Stimulated activated naive B cell treated with anti-CD40 and anti-IgM and Interleukin-4, amounts not matched to agents 10 μg/mL and 1 μg/mL and 100 μg/mL, for 72 hours (primary cell): ENCODE measurements around the gene GID8.

ENCODE experiments used
- ATAC-seq, 2 donors: fragments of 150-1000 bp; cut with Tn5 transposase; replicated peaks; 2 replicates each; pipeline ENCODE4 v1.10.0; 2021; ENCODE audit warnings: moderate library complexity in 1 of 2
- DNase-seq: peaks from one replicate; pipeline ENCODE4 v3.0.0; 2021
- H3K27ac Mint-ChIP-seq: one replicate; pipeline ENCODE4 v1.8.0; 2022; ENCODE audit warnings: mild to moderate bottlenecking, mixed read lengths
- H3K27me3 Mint-ChIP-seq, 2 donors: one replicate each; pipeline ENCODE4 v1.8.0; 2022; ENCODE audit warnings: mixed read lengths in 2 of 2
- H3K36me3 Mint-ChIP-seq, 2 donors: one replicate each; pipeline ENCODE4 v1.8.0; 2022; ENCODE audit warnings: mixed read lengths in 2 of 2, mild to moderate bottlenecking in 1 of 2
- H3K4me1 Mint-ChIP-seq, 2 donors: one replicate each; pipeline ENCODE4 v1.8.0; 2022; ENCODE audit warnings: mixed read lengths in 2 of 2, mild to moderate bottlenecking in 1 of 2
- H3K4me3 Mint-ChIP-seq, 2 donors: one replicate each; pipeline ENCODE4 v1.8.0; 2022; ENCODE audit warnings: mild to moderate bottlenecking in 2 of 2, mixed read lengths in 2 of 2, moderate library complexity in 1 of 2
- H3K9me3 Mint-ChIP-seq, 2 donors: one replicate each; pipeline ENCODE4 v1.8.0; 2022; ENCODE audit warnings: mixed read lengths in 2 of 2, mild to moderate bottlenecking in 1 of 2

The GID8 gene

GRCh38 chr20:62933966-62934365 lies 4.0 kb upstream of the GID8 start:
- DNase-seq (no peak), ATAC-seq (no peak)
- Mint-ChIP-seq H3K4me1 (peaks cover 20 to 34% of the 10 kb centered on the region in 2 donors), H3K36me3 (peaks cover 0 to 13% of the 10 kb centered on the region in 2 donors), H3K27ac (no peak overlapping the region), H3K4me3 (no peak overlapping the region), H3K9me3 (no peaks in the 10 kb centered on the region), H3K27me3 (no peaks in the 10 kb centered on the region)

- ATAC-seq (no peak), DNase-seq (no peak)
- H3K9me3 Mint-ChIP-seq: no peaks in the 10 kb centered on the region
- H3K27ac Mint-ChIP-seq: no peak overlapping the region
- H3K4me1 Mint-ChIP-seq: peaks cover 22 to 36% of the 10 kb centered on the region in 2 donors
- H3K27me3 Mint-ChIP-seq: no peaks in the 10 kb centered on the region
- H3K36me3 Mint-ChIP-seq: peaks cover 0 to 23% of the 10 kb centered on the region in 2 donors
- no peak overlapping the region for H3K4me3 Mint-ChIP-seq
Measured at GRCh38 chr20:62935204-62935967, 2.6 kb upstream of the GID8 start.

- H3K36me3 Mint-ChIP-seq: peaks cover 0 to 23% of the 10 kb centered on the region in 2 donors
- H3K27me3 Mint-ChIP-seq: no peaks in the 10 kb centered on the region
- H3K9me3 Mint-ChIP-seq: no peaks in the 10 kb centered on the region
- DNase-seq (no peak), ATAC-seq (no peak)
- peaks cover 20 to 32% of the 10 kb centered on the region in 2 donors for H3K4me1 Mint-ChIP-seq
- H3K27ac Mint-ChIP-seq: peak overlapping the region; percentile 47
- peak overlapping the region in 1 of 2 donors; percentile 97 for H3K4me3 Mint-ChIP-seq
Measured at GRCh38 chr20:62935968-62936585, 1.9 kb upstream of the GID8 start.

- H3K9me3 Mint-ChIP-seq: no peaks in the 10 kb centered on the region
- DNase-seq: peak; percentile 96
- peaks cover 9 to 36% of the 10 kb centered on the region in 2 donors for H3K36me3 Mint-ChIP-seq
- peak overlapping the region; percentile 99 for H3K27ac Mint-ChIP-seq
- ATAC-seq: peak; percentile 88 to 91
- H3K4me3 Mint-ChIP-seq: peak overlapping the region in 1 of 2 donors; percentile 97
- H3K4me1 Mint-ChIP-seq: peaks cover 21 to 33% of the 10 kb centered on the region in 2 donors
- no peaks in the 10 kb centered on the region for H3K27me3 Mint-ChIP-seq
Measured at GRCh38 chr20:62937268-62938104, 461 bp upstream of the GID8 start.

- Mint-ChIP-seq H3K27me3 (no peaks in the 10 kb centered on the region), H3K9me3 (no peaks in the 10 kb centered on the region), H3K4me3 (no peak overlapping the region), H3K4me1 (peaks cover 17 to 33% of the 10 kb centered on the region in 2 donors), H3K27ac (no peak overlapping the region), H3K36me3 (peaks cover 19 to 43% of the 10 kb centered on the region in 2 donors)
- DNase-seq (no peak), ATAC-seq (no peak)
Measured at GRCh38 chr20:62940875-62941274, 2.9 kb downstream of the GID8 start.

- DNase-seq (no peak), ATAC-seq (no peak)
- H3K9me3 Mint-ChIP-seq: no peaks in the 10 kb centered on the region
- no peaks in the 10 kb centered on the region for H3K27me3 Mint-ChIP-seq
- H3K4me1 Mint-ChIP-seq: peaks cover 19 to 33% of the 10 kb centered on the region in 2 donors
- peaks cover 22 to 48% of the 10 kb centered on the region in 2 donors for H3K36me3 Mint-ChIP-seq
- no peak overlapping the region for H3K4me3 Mint-ChIP-seq
- peak overlapping the region; percentile 3 for H3K27ac Mint-ChIP-seq
Measured at GRCh38 chr20:62941792-62942191, 3.8 kb downstream of the GID8 start.

GRCh38 chr20:62942456-62942855 lies 4.5 kb downstream of the GID8 start:
- ATAC-seq (no peak), DNase-seq (no peak)
- H3K36me3 Mint-ChIP-seq: peaks cover 28 to 54% of the 10 kb centered on the region in 2 donors
- H3K4me1 Mint-ChIP-seq: peaks cover 19 to 33% of the 10 kb centered on the region in 2 donors
- no peaks in the 10 kb centered on the region for H3K27me3 Mint-ChIP-seq
- H3K27ac Mint-ChIP-seq: peak overlapping the region; percentile 9
- no peaks in the 10 kb centered on the region for H3K9me3 Mint-ChIP-seq
- no peak overlapping the region for H3K4me3 Mint-ChIP-seq

GRCh38 chr20:62943396-62943795 lies 5.4 kb downstream of the GID8 start:
- Mint-ChIP-seq H3K27me3 (no peaks in the 10 kb centered on the region), H3K36me3 (peaks cover 33 to 60% of the 10 kb centered on the region in 2 donors), H3K4me3 (no peak overlapping the region), H3K4me1 (peaks cover 19 to 33% of the 10 kb centered on the region in 2 donors), H3K27ac (no peak overlapping the region), H3K9me3 (no peaks in the 10 kb centered on the region)
- ATAC-seq (no peak), DNase-seq (no peak)

- H3K27me3 Mint-ChIP-seq: no peaks in the 10 kb centered on the region
- DNase-seq (no peak), ATAC-seq (no peak)
- H3K36me3 Mint-ChIP-seq: peaks cover 38 to 63% of the 10 kb centered on the region in 2 donors
- peaks cover 0 to 2% of the 10 kb centered on the region in 2 donors for H3K9me3 Mint-ChIP-seq
- H3K4me1 Mint-ChIP-seq: peaks cover 18 to 33% of the 10 kb centered on the region in 2 donors
- H3K4me3 Mint-ChIP-seq: no peak overlapping the region
- no peak overlapping the region for H3K27ac Mint-ChIP-seq
Measured at GRCh38 chr20:62944184-62944583, 6.2 kb downstream of the GID8 start.

- DNase-seq: no peak
- Mint-ChIP-seq H3K4me1 (peaks cover 14 to 32% of the 10 kb centered on the region in 2 donors), H3K4me3 (no peak overlapping the region), H3K27me3 (no peaks in the 10 kb centered on the region), H3K27ac (no peak overlapping the region), H3K36me3 (peaks cover 43 to 63% of the 10 kb centered on the region in 2 donors), H3K9me3 (peaks cover 0 to 2% of the 10 kb centered on the region in 2 donors)
- ATAC-seq: no peak
Measured at GRCh38 chr20:62944746-62945145, 6.8 kb downstream of the GID8 start.

GRCh38 chr20:62945771-62946339 lies 7.9 kb downstream of the GID8 start:
- Mint-ChIP-seq H3K4me1 (peaks cover 15 to 26% of the 10 kb centered on the region in 2 donors), H3K36me3 (peaks cover 48 to 71% of the 10 kb centered on the region in 2 donors), H3K27me3 (no peaks in the 10 kb centered on the region), H3K9me3 (peaks cover 0 to 3% of the 10 kb centered on the region in 2 donors), H3K4me3 (no peak overlapping the region), H3K27ac (no peak overlapping the region)
- DNase-seq (no peak), ATAC-seq (no peak)

- Mint-ChIP-seq H3K9me3 (peaks cover 0 to 3% of the 10 kb centered on the region in 2 donors), H3K36me3 (peaks cover 41 to 67% of the 10 kb centered on the region in 2 donors), H3K4me1 (peaks cover 15 to 27% of the 10 kb centered on the region in 2 donors), H3K4me3 (no peak overlapping the region), H3K27ac (peak overlapping the region; percentile 31), H3K27me3 (no peaks in the 10 kb centered on the region)
- ATAC-seq (no peak), DNase-seq (no peak)
Measured at GRCh38 chr20:62946918-62947317, 9.0 kb downstream of the GID8 start.

- ATAC-seq (no peak), DNase-seq (no peak)
- no peaks in the 10 kb centered on the region for H3K27me3 Mint-ChIP-seq
- peaks cover 0 to 3% of the 10 kb centered on the region in 2 donors for H3K9me3 Mint-ChIP-seq
- no peak overlapping the region for H3K4me3 Mint-ChIP-seq
- H3K27ac Mint-ChIP-seq: no peak overlapping the region
- H3K36me3 Mint-ChIP-seq: peaks cover 39 to 63% of the 10 kb centered on the region in 2 donors
- H3K4me1 Mint-ChIP-seq: peaks cover 18 to 27% of the 10 kb centered on the region in 2 donors
Measured at GRCh38 chr20:62947532-62948300, 9.8 kb downstream of the GID8 start.
